ENCODE measurements around the gene ARHGEF28.

ARHGEF28 gene

GRCh38 chr5:73754254-73754653 is 128.3 kb downstream of the ARHGEF28 start:
- H3K27me3 Mint-ChIP-seq, result peaks cover 49% of the 10 kb centered on the region
- no peak overlapping the region for H3K27ac Mint-ChIP-seq
- no peaks in the 10 kb centered on the region for H3K9me3 Mint-ChIP-seq
- ATAC-seq (no peak), DNase-seq (no peak)
- no peak overlapping the region for H3K4me3 Mint-ChIP-seq
- H3K4me1 Mint-ChIP-seq, result no peaks in the 10 kb centered on the region

GRCh38 chr5:73757416-73757815 is 131.4 kb downstream of the ARHGEF28 start:
- ATAC-seq, result no peak
- Mint-ChIP-seq H3K27ac (no peak overlapping the region), H3K4me1 (no peaks in the 10 kb centered on the region), H3K9me3 (no peaks in the 10 kb centered on the region), H3K27me3 (peaks cover 18% of the 10 kb centered on the region), H3K4me3 (no peak overlapping the region)
- no peak for DNase-seq

GRCh38 chr5:73759771-73760170 is 133.8 kb downstream of the ARHGEF28 start:
- Mint-ChIP-seq H3K4me1 (no peaks in the 10 kb centered on the region), H3K27me3 (peaks cover 7% of the 10 kb centered on the region), H3K4me3 (no peak overlapping the region), H3K27ac (no peak overlapping the region), H3K9me3 (no peaks in the 10 kb centered on the region)
- DNase-seq (no peak), ATAC-seq (no peak)

GRCh38 chr5:73763300-73764032 is 137.5 kb downstream of the ARHGEF28 start:
- ATAC-seq (no peak), DNase-seq (no peak)
- peaks cover 6 to 16% of the 10 kb centered on the region in 2 donors for H3K9me3 Mint-ChIP-seq

GRCh38 chr5:73764586-73764985 is 138.6 kb downstream of the ARHGEF28 start:
- no peak for DNase-seq

More at GRCh38 chr5:73763300-73764032, 137.5 kb downstream of the ARHGEF28 start:
- Mint-ChIP-seq H3K4me3 (no peak overlapping the region), H3K27me3 (peaks cover 7% of the 10 kb centered on the region), H3K27ac (no peak overlapping the region), H3K4me1 (no peaks in the 10 kb centered on the region)

GRCh38 chr5:73764996-73765395 is 139.0 kb downstream of the ARHGEF28 start:
- Mint-ChIP-seq H3K4me3 (no peak overlapping the region), H3K27ac (no peak overlapping the region), H3K27me3 (peaks cover 7% of the 10 kb centered on the region), H3K4me1 (no peaks in the 10 kb centered on the region), H3K9me3 (peaks cover 6 to 27% of the 10 kb centered on the region in 2 donors)
- DNase-seq, result no peak
- ATAC-seq, result no peak

More at GRCh38 chr5:73764586-73764985, 138.6 kb downstream of the ARHGEF28 start:
- peaks cover 7% of the 10 kb centered on the region for H3K27me3 Mint-ChIP-seq
- H3K9me3 Mint-ChIP-seq, result peaks cover 6 to 27% of the 10 kb centered on the region in 2 donors
- ATAC-seq, result no peak
- no peak overlapping the region for H3K27ac Mint-ChIP-seq
- H3K4me1 Mint-ChIP-seq, result no peaks in the 10 kb centered on the region
- H3K4me3 Mint-ChIP-seq, result no peak overlapping the region

- no peak for DNase-seq
- Mint-ChIP-seq H3K4me1 (no peaks in the 10 kb centered on the region), H3K4me3 (no peak overlapping the region), H3K9me3 (peaks cover 6 to 27% of the 10 kb centered on the region in 2 donors), H3K27ac (no peak overlapping the region), H3K27me3 (peaks cover 15% of the 10 kb centered on the region)
- ATAC-seq, result no peak
These were observed 140.9 kb downstream of the ARHGEF28 start for GRCh38 chr5:73766902-73767301.

GRCh38 chr5:73770172-73771025 is 144.4 kb downstream of the ARHGEF28 start:
- DNase-seq, result no peak
- H3K4me1 Mint-ChIP-seq, result no peaks in the 10 kb centered on the region

GRCh38 chr5:73774924-73775323 is 148.9 kb downstream of the ARHGEF28 start:
- no peaks in the 10 kb centered on the region for H3K4me1 Mint-ChIP-seq
- no peak for ATAC-seq
- no peaks in the 10 kb centered on the region for H3K9me3 Mint-ChIP-seq
- DNase-seq, result no peak
- no peak overlapping the region for H3K4me3 Mint-ChIP-seq
- no peak overlapping the region for H3K27ac Mint-ChIP-seq
- peaks cover 8% of the 10 kb centered on the region for H3K27me3 Mint-ChIP-seq

More at GRCh38 chr5:73770172-73771025, 144.4 kb downstream of the ARHGEF28 start:
- ATAC-seq, result no peak
- peaks cover 6 to 27% of the 10 kb centered on the region in 2 donors for H3K9me3 Mint-ChIP-seq
- H3K27me3 Mint-ChIP-seq, result peaks cover 8% of the 10 kb centered on the region
- H3K27ac Mint-ChIP-seq, result peak overlapping the region in 1 of 2 donors; percentile 3
- no peak overlapping the region for H3K4me3 Mint-ChIP-seq

GRCh38 chr5:73776405-73776804 is 150.4 kb downstream of the ARHGEF28 start:
- H3K4me1 Mint-ChIP-seq, result no peaks in the 10 kb centered on the region
- peaks cover 9% of the 10 kb centered on the region for H3K27me3 Mint-ChIP-seq
- no peak for ATAC-seq
- DNase-seq, result no peak
- no peak overlapping the region for H3K4me3 Mint-ChIP-seq
- H3K27ac Mint-ChIP-seq, result no peak overlapping the region
- H3K9me3 Mint-ChIP-seq, result no peaks in the 10 kb centered on the region

GRCh38 chr5:73777192-73777591 is 151.2 kb downstream of the ARHGEF28 start:
- Mint-ChIP-seq H3K4me3 (no peak overlapping the region), H3K27ac (no peak overlapping the region), H3K4me1 (no peaks in the 10 kb centered on the region), H3K27me3 (peaks cover 9% of the 10 kb centered on the region), H3K9me3 (no peaks in the 10 kb centered on the region)
- ATAC-seq, result no peak
- DNase-seq, result no peak

GRCh38 chr5:73780302-73781080 is 154.5 kb downstream of the ARHGEF28 start:
- no peaks in the 10 kb centered on the region for H3K4me1 Mint-ChIP-seq
- H3K9me3 Mint-ChIP-seq, result no peaks in the 10 kb centered on the region
- peaks cover 9% of the 10 kb centered on the region for H3K27me3 Mint-ChIP-seq

GRCh38 chr5:73781107-73781768 is 155.2 kb downstream of the ARHGEF28 start:
- Mint-ChIP-seq H3K9me3 (no peaks in the 10 kb centered on the region), H3K4me1 (no peaks in the 10 kb centered on the region), H3K4me3 (no peak overlapping the region), H3K27ac (no peak overlapping the region), H3K27me3 (peaks cover 9% of the 10 kb centered on the region)
- ATAC-seq (no peak), DNase-seq (no peak)

More at GRCh38 chr5:73780302-73781080, 154.5 kb downstream of the ARHGEF28 start:
- no peak for ATAC-seq
- H3K4me3 Mint-ChIP-seq, result no peak overlapping the region
- no peak for DNase-seq
- H3K27ac Mint-ChIP-seq, result no peak overlapping the region

GRCh38 chr5:73783828-73784227 is 157.8 kb downstream of the ARHGEF28 start:
- H3K9me3 Mint-ChIP-seq, result no peaks in the 10 kb centered on the region
- ATAC-seq (no peak), DNase-seq (no peak)
- no peaks in the 10 kb centered on the region for H3K4me1 Mint-ChIP-seq
- no peak overlapping the region for H3K4me3 Mint-ChIP-seq
- H3K27ac Mint-ChIP-seq, result no peak overlapping the region
- peaks cover 9% of the 10 kb centered on the region for H3K27me3 Mint-ChIP-seq

Data from stimulated activated naive CD8-positive, alpha-beta T cell treated with anti-CD3 and anti-CD28 coated beads, Interleukin-15, amount 100 ng/mL, for 72 hours (primary cell).